ENCODE data around the gene BGLAP. TPM values are rescaled to one million over a fixed set of nuclear protein-coding genes. Genes with fewer than 3 reads are reported as not detected.
A peak's percentile ranks its signal among the peaks of the same experiment; 100 is the strongest.

Gene BGLAP
- total and polyA plus RNA-seq, 2 of the 13 experiments (the other 11 are each of a cell fraction or from before 2014, with no cell fraction given) = 0.62 to 1.6 TPM

GRCh38 chr1:156282479-156283222 is 40.7 kb downstream of the BGLAP start, which contains the start of gene SMG5 (continued):
- TF ChIP-seq REXO4 (CRISPR knock-in tag; IDR thresholded peaks at IDR 0.05; ENCODE audit: borderline replicate concordance) (no peak), NR0B2 (CRISPR knock-in tag; IDR thresholded peaks at IDR 0.05) (no peak), ZFYVE20 (CRISPR knock-in tag; IDR thresholded peaks at IDR 0.05; ENCODE audit: borderline replicate concordance, low read depth) (no peak), ZNF703 (CRISPR knock-in tag; IDR thresholded peaks at IDR 0.05; ENCODE audit: borderline replicate concordance) (0 out of 2 replicates have a peak, but pooled peaks have one; percentile 62), KLF11 (CRISPR knock-in tag; IDR thresholded peaks at IDR 0.05) (no peak), ZNF792 (CRISPR knock-in tag; IDR thresholded peaks at IDR 0.05) (peak; percentile 92), THRA (CRISPR knock-in tag; IDR thresholded peaks at IDR 0.05; ENCODE audit: borderline replicate concordance) (peak; percentile 43), ZZZ3 (CRISPR knock-in tag; IDR thresholded peaks at IDR 0.05; ENCODE audit: borderline replicate concordance) (peak; percentile 76; the same call in 1 of the 2 replicates), MTF1 (CRISPR knock-in tag; IDR thresholded peaks at IDR 0.05) (no peak), ZSCAN25 (CRISPR knock-in tag; IDR thresholded peaks at IDR 0.05) (no peak), SNAPC5 (CRISPR knock-in tag; IDR thresholded peaks at IDR 0.05; ENCODE audit: borderline replicate concordance) (no peak), ELF3 (CRISPR knock-in tag; IDR thresholded peaks at IDR 0.05) (peak; percentile 93), PRDM15 (CRISPR knock-in tag; IDR thresholded peaks at IDR 0.05) (peak; percentile 63), ZNF546 (CRISPR knock-in tag; conservative IDR thresholded peaks at IDR 0.05) (no peak), TCF7 (IDR thresholded peaks at IDR 0.05; ENCODE audit: low read depth) (no peak), KLF6 (CRISPR knock-in tag; IDR thresholded peaks at IDR 0.05) (peak; percentile 82; the same call in 1 of the 2 replicates), NFIB (CRISPR knock-in tag; IDR thresholded peaks at IDR 0.05; ENCODE audit: borderline replicate concordance) (no peak), ARNT (IDR thresholded peaks at IDR 0.05) (no peak), PBX2 (CRISPR knock-in tag; IDR thresholded peaks at IDR 0.05) (no peak), KLF13 (CRISPR knock-in tag; IDR thresholded peaks at IDR 0.05) (no peak), ZNF138 (CRISPR knock-in tag; IDR thresholded peaks at IDR 0.05; ENCODE audit: low read depth) (0 out of 2 replicates have a peak, but pooled peaks have one; percentile 46)

Data from HepG2 (cell line).